H9 (cell line): Measurements from ENCODE around the gene ANAPC1. TPM values are rescaled to one million over a fixed set of nuclear protein-coding genes. Genes with fewer than 3 reads are reported as not detected.

ENCODE experiments used
- DNase-seq: peaks from one replicate; pipeline ENCODE4 v3.0.0-alpha.2; 2017
- H2AFZ ChIP-seq: one replicate; pipeline ENCODE4 v1.6.1; 2013; ENCODE audit warnings: mild to moderate bottlenecking, low read length, control low read depth, moderate library complexity
- H2AK5ac ChIP-seq: 2 replicates; pipeline ENCODE4 v1.6.1; 2013; ENCODE audit warnings: low read length, control low read depth, mixed read lengths; ENCODE audit not compliant: insufficient read length
- H2BK120ac ChIP-seq: one replicate; pipeline ENCODE4 v1.6.1; 2013; ENCODE audit warnings: low read depth, mild to moderate bottlenecking, low read length, control low read depth, inconsistent platforms; ENCODE audit not compliant: poor library complexity, severe bottlenecking
- H2BK12ac ChIP-seq: 2 replicates; pipeline ENCODE4 v1.6.1; 2013; ENCODE audit warnings: low read length, control low read depth, mixed read lengths, low read depth; ENCODE audit not compliant: insufficient read length
- H2BK15ac ChIP-seq: 2 replicates; pipeline ENCODE4 v1.6.1; 2013; ENCODE audit warnings: low read depth, low read length, control low read depth
- H2BK20ac ChIP-seq: one replicate; pipeline ENCODE4 v1.6.1; 2013; ENCODE audit warnings: low read depth, mild to moderate bottlenecking, low read length, control low read depth, inconsistent platforms; ENCODE audit not compliant: poor library complexity, severe bottlenecking
- H2BK5ac ChIP-seq: 2 replicates; pipeline ENCODE4 v1.6.1; 2013; ENCODE audit warnings: low read length, control low read depth, mixed read lengths; ENCODE audit not compliant: insufficient read length
- H3K14ac ChIP-seq: 2 replicates; pipeline ENCODE4 v1.6.1; 2013; ENCODE audit warnings: low read length, control low read depth; ENCODE audit not compliant: insufficient read depth
- H3K18ac ChIP-seq: 2 replicates; pipeline ENCODE4 v1.6.1; 2013; ENCODE audit warnings: low read depth, mild to moderate bottlenecking, mixed read lengths, low read length, control low read depth; ENCODE audit not compliant: insufficient read length
- H3K23ac ChIP-seq: 2 replicates; pipeline ENCODE4 v1.6.1; 2013; ENCODE audit warnings: low read length, control low read depth, mixed read lengths, low read depth; ENCODE audit not compliant: insufficient read length
- H3K23me2 ChIP-seq: 2 replicates; pipeline ENCODE4 v1.6.1; 2013; ENCODE audit warnings: low read depth, mild to moderate bottlenecking, mixed read lengths, low read length, control low read depth; ENCODE audit not compliant: insufficient read length, poor library complexity, severe bottlenecking
- H3K27ac ChIP-seq: 2 replicates; pipeline ENCODE4 v1.5.1; 2013; ENCODE audit warnings: low read length, control low read depth, mixed read lengths, low read depth; ENCODE audit not compliant: insufficient read length
- H3K27me3 ChIP-seq: 2 replicates; pipeline ENCODE4 v1.6.1; 2013; ENCODE audit warnings: low read length, control low read depth, inconsistent platforms; ENCODE audit not compliant: insufficient read depth
- H3K4ac ChIP-seq: 2 replicates; pipeline ENCODE4 v1.6.1; 2013; ENCODE audit warnings: low read depth, mild to moderate bottlenecking, control low read depth, inconsistent platforms, low read length, moderate library complexity
- H3K4me1 ChIP-seq: 2 replicates; pipeline ENCODE4 v1.6.1; 2013; ENCODE audit warnings: low read length, control low read depth, inconsistent platforms; ENCODE audit not compliant: insufficient read depth
- H3K4me2 ChIP-seq: 2 replicates; pipeline ENCODE4 v1.6.1; 2013; ENCODE audit warnings: low read length, control low read depth, mixed read lengths; ENCODE audit not compliant: insufficient read length, insufficient read depth
- H3K56ac ChIP-seq: 2 replicates; pipeline ENCODE4 v1.6.1; 2013; ENCODE audit warnings: low read depth, mild to moderate bottlenecking, mixed read lengths, low read length, control low read depth; ENCODE audit not compliant: insufficient read length
- H3K79me1 ChIP-seq: 2 replicates; pipeline ENCODE4 v1.6.1; 2013; ENCODE audit warnings: low read depth, mild to moderate bottlenecking, moderate library complexity, low read length, control low read depth, inconsistent platforms; ENCODE audit not compliant: insufficient read depth, poor library complexity, severe bottlenecking
- H3K79me2 ChIP-seq: 2 replicates; pipeline ENCODE4 v1.6.1; 2013; ENCODE audit warnings: low read length, control low read depth, inconsistent platforms; ENCODE audit not compliant: insufficient read depth
- H3K9ac ChIP-seq: 2 replicates; pipeline ENCODE4 v1.6.1; 2013; ENCODE audit warnings: low read length, control low read depth, mixed read lengths; ENCODE audit not compliant: insufficient read length; ENCODE audit errors: extremely low read depth
- H3K9me3 ChIP-seq: one replicate; pipeline ENCODE4 v1.6.1; 2013; ENCODE audit warnings: low read depth, low read length, inconsistent platforms; ENCODE audit not compliant: control insufficient read depth
- H3T11ph ChIP-seq: one replicate; pipeline ENCODE4 v1.6.1; 2013; ENCODE audit warnings: mild to moderate bottlenecking, low read length, control low read depth, inconsistent platforms
- H4K20me1 ChIP-seq: one replicate; pipeline ENCODE4 v1.6.1; 2013; ENCODE audit not compliant: control insufficient read depth, insufficient read length, insufficient read depth
- H4K5ac ChIP-seq: 2 replicates; pipeline ENCODE4 v1.6.1; 2013; ENCODE audit warnings: low read depth, mild to moderate bottlenecking, mixed read lengths, low read length, control low read depth; ENCODE audit not compliant: insufficient read length
- H4K8ac ChIP-seq: replicated peaks from 2 replicates; pipeline ENCODE4 v1.6.1; 2013; ENCODE audit warnings: low read length, control low read depth, mixed read lengths, low read depth; ENCODE audit not compliant: insufficient read length
- H4K91ac ChIP-seq: 2 replicates; pipeline ENCODE4 v1.6.1; 2013; ENCODE audit warnings: low read depth, mild to moderate bottlenecking, moderate library complexity, mixed read lengths, low read length, control low read depth; ENCODE audit not compliant: insufficient read length
- H3K27ac Mint-ChIP-seq, 3 experiments: 2 replicates in 2 of 3; 3 replicates in 1 of 3; pipeline ENCODE4 v1.8.0; 2020 to 2021; ENCODE audit warnings: mixed read lengths in 3 of 3, mild to moderate bottlenecking in 1 of 3, moderate library complexity in 1 of 3
- H3K27me3 Mint-ChIP-seq: 2 replicates; pipeline ENCODE4 v1.8.0; 2021; ENCODE audit warnings: low read depth, mild to moderate bottlenecking, moderate library complexity, mixed read lengths
- H3K36me3 Mint-ChIP-seq, 3 experiments: 2 replicates in 2 of 3; 3 replicates in 1 of 3; pipeline ENCODE4 v1.8.0; 2020 to 2021; ENCODE audit warnings: low read depth in 3 of 3, mixed read lengths in 3 of 3; ENCODE audit not compliant: insufficient read depth in 1 of 3
- H3K4me1 Mint-ChIP-seq, 2 experiments: 2 replicates each; pipeline ENCODE4 v1.8.0; 2020; ENCODE audit warnings: mixed read lengths in 2 of 2
- H3K4me3 Mint-ChIP-seq, 2 experiments: 2 replicates in 1 of 2; 3 replicates in 1 of 2; pipeline ENCODE4 v1.8.0; 2020 to 2021; ENCODE audit warnings: mild to moderate bottlenecking in 2 of 2, mixed read lengths in 2 of 2, moderate library complexity in 1 of 2
- H3K9me3 Mint-ChIP-seq, 2 experiments: 2 replicates in 1 of 2; 3 replicates in 1 of 2; pipeline ENCODE4 v1.8.0; 2020; ENCODE audit warnings: mild to moderate bottlenecking in 2 of 2, mixed read lengths in 2 of 2, moderate library complexity in 1 of 2
- WGBS: extraction: QIAGEN DNeasy Blood & Tissue Kit; methylation state at CpG from one replicate; pipeline ENCODE4 v1.1.7; 2013; ENCODE audit warnings: missing lambda C conversion rate, low lambda C conversion rate, mixed read lengths; ENCODE audit not compliant: insufficient read length; ENCODE audit errors: extremely low coverage; 5-methylcytosine and 5-hydroxymethylcytosine counted together
- total RNA-seq: library from RNA; stranded (reverse); gene quantifications from 2 replicates; pipeline ENCODE4 v1.2.1, GENCODE V29; 2021
- TF ChIP-seq, protein P1 (sequence below): fragments of 200-600 bp; sonication (generic); conservative IDR thresholded peaks from 3 replicates; pipeline ENCODE4 v1.8.0; 2021; ENCODE audit warnings: antibody characterized with exemption, mild to moderate bottlenecking

The ANAPC1 gene
- total RNA-seq, 1 experiment from 2014 or later = 79.1 TPM

GRCh38 chr2:111903516-111903915 lies 19.5 kb upstream of the ANAPC1 start:
- Histone ChIP-seq H3K27ac (no peak overlapping the region), H2AK5ac (no peak overlapping the region), H2AFZ (no peak overlapping the region), H3K27me3 (peaks cover 4% of the 10 kb centered on the region; the same call in 1 of the 2 replicates), H3K18ac (no peak overlapping the region), H3T11ph (no peak overlapping the region), H4K8ac (no peak overlapping the region), H3K79me2 (no peaks in the 10 kb centered on the region), H2BK15ac (no peak overlapping the region), H4K20me1 (no peaks in the 10 kb centered on the region), H4K5ac (no peak overlapping the region), H3K23ac (no peak overlapping the region), H3K4me1 (no peaks in the 10 kb centered on the region), H3K9me3 (no peaks in the 10 kb centered on the region), H2BK12ac (no peak overlapping the region), H4K91ac (no peak overlapping the region), H2BK120ac (no peak overlapping the region), H2BK20ac (no peak overlapping the region), H3K4me2 (no peak overlapping the region), H3K79me1 (no peaks in the 10 kb centered on the region), H3K9ac (no peak overlapping the region), H3K23me2 (peaks cover 4% of the 10 kb centered on the region), H3K14ac (no peak overlapping the region), H3K56ac (no peak overlapping the region), H3K4ac (no peak overlapping the region), H2BK5ac (no peak overlapping the region)
- Mint-ChIP-seq H3K4me3 (no peak overlapping the region), H3K9me3 (no peaks in the 10 kb centered on the region), H3K27ac (peak overlapping the region in 1 of 3 experiments; percentile 28; a peak in 1 of 7 replicates), H3K4me1 (peaks cover 47 to 53% of the 10 kb centered on the region in 2 experiments), H3K27me3 (peaks cover 24% of the 10 kb centered on the region), H3K36me3 (no peaks in the 10 kb centered on the region)
- no peak for DNase-seq
- TF ChIP-seq, protein P1, sequence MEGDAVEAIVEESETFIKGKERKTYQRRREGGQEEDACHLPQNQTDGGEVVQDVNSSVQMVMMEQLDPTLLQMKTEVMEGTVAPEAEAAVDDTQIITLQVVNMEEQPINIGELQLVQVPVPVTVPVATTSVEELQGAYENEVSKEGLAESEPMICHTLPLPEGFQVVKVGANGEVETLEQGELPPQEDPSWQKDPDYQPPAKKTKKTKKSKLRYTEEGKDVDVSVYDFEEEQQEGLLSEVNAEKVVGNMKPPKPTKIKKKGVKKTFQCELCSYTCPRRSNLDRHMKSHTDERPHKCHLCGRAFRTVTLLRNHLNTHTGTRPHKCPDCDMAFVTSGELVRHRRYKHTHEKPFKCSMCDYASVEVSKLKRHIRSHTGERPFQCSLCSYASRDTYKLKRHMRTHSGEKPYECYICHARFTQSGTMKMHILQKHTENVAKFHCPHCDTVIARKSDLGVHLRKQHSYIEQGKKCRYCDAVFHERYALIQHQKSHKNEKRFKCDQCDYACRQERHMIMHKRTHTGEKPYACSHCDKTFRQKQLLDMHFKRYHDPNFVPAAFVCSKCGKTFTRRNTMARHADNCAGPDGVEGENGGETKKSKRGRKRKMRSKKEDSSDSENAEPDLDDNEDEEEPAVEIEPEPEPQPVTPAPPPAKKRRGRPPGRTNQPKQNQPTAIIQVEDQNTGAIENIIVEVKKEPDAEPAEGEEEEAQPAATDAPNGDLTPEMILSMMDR = no peak
- no CpG with 5 or more reads among the region's 3 CpGs for WGBS
